Vagina (tissue), 2 donors: ENCODE data around the gene MMP12.

Experiments
- CTCF ChIP-seq, 3 experiments: fragments of 450-650 bp in 2 of 3; fragments of 200-600 bp in 1 of 3; sonication (generic) in 1 of 3; IDR thresholded peaks; one replicate each; pipeline ENCODE4 v1.5.1; 2017 to 2019; ENCODE audit warnings: antibody characterized with exemption in 3 of 3, mild to moderate bottlenecking in 2 of 3, moderate library complexity in 2 of 3
- POLR2A ChIP-seq, 2 donors: fragments of 450-650 bp; IDR thresholded peaks; one replicate each; pipeline ENCODE4 v1.6.1; 2017; ENCODE audit warnings: antibody characterized with exemption in 2 of 2, mild to moderate bottlenecking in 2 of 2, moderate library complexity in 2 of 2

GRCh38 chr11:102915044-102915375 is 40.2 kb upstream of the MMP12 start:
- TF ChIP-seq CTCF (IDR thresholded peaks at IDR 0.05) (no peak), POLR2A (IDR thresholded peaks at IDR 0.05) (no peak)
